HUES48 (cell line): ENCODE data around the gene IL10RB.
"Not testable (repeated sequence)": the region's sequence is repeated elsewhere in the genome, so short reads cannot be mapped to it uniquely, and the experiment has no call there.

Experiments used
- H3K27ac ChIP-seq: one replicate; pipeline ENCODE4 v1.7.0; 2013; ENCODE audit warnings: low read depth, low read length, inconsistent platforms
- H3K27me3 ChIP-seq: 2 replicates; pipeline ENCODE4 v1.6.1; 2013; ENCODE audit warnings: mild to moderate bottlenecking, low read length; ENCODE audit not compliant: control insufficient read depth, insufficient read depth
- H3K36me3 ChIP-seq: 2 replicates; pipeline ENCODE4 v1.6.1; 2013; ENCODE audit warnings: low read length; ENCODE audit not compliant: control insufficient read depth, insufficient read depth
- H3K4me1 ChIP-seq: 2 replicates; pipeline ENCODE4 v1.6.1; 2013; ENCODE audit warnings: mild to moderate bottlenecking, low read length; ENCODE audit not compliant: control insufficient read depth, insufficient read depth
- H3K4me3 ChIP-seq: 2 replicates; pipeline ENCODE4 v1.5.1; 2013; ENCODE audit warnings: mild to moderate bottlenecking, low read depth, low read length
- H3K9ac ChIP-seq: 2 replicates; pipeline ENCODE4 v1.6.1; 2013; ENCODE audit warnings: mild to moderate bottlenecking, low read depth, low read length, moderate library complexity
- H3K9me3 ChIP-seq: 2 replicates; pipeline ENCODE4 v1.6.1; 2013; ENCODE audit warnings: low read length; ENCODE audit not compliant: control insufficient read depth, insufficient read depth

The IL10RB gene

GRCh38 chr21:33266050-33266788 lies at the start of gene IL10RB:
Gene IL10RB, plus strand, starts transcription at chr21:33266367. Its CDS starts 99 bp downstream, at chr21:33266466.
- H3K4me3 ChIP-seq: peak within 1 kb of the TSS; percentile 68
- no peaks in the 10 kb centered on the region for H3K36me3 ChIP-seq
- H3K9ac ChIP-seq: 0 out of 2 replicates have a peak within 1 kb of the TSS, but pooled peaks have one; percentile 49
- H3K4me1 ChIP-seq: peaks cover 5% of the 10 kb centered on the region; the same call in 1 of the 2 replicates
- H3K27me3 ChIP-seq: peaks cover 11% of the 10 kb centered on the region
- peak within 1 kb of the TSS; percentile 35 for H3K27ac ChIP-seq
- H3K9me3 ChIP-seq: no peaks in the 10 kb centered on the region

- H3K4me1 ChIP-seq: 0 out of 2 replicates have a peak, but pooled peaks cover 6% of the 10 kb centered on the region
- no peak overlapping the region for H3K4me3 ChIP-seq
- no peak overlapping the region for H3K27ac ChIP-seq
- H3K9me3 ChIP-seq: no peaks in the 10 kb centered on the region
- H3K27me3 ChIP-seq: no peaks in the 10 kb centered on the region
- H3K9ac ChIP-seq: no peak overlapping the region
- H3K36me3 ChIP-seq: no peaks in the 10 kb centered on the region
Observed at GRCh38 chr21:33217138-33217520, 49.0 kb upstream of the IL10RB start.

GRCh38 chr21:33219300-33219699 lies 46.9 kb upstream of the IL10RB start:
- Histone ChIP-seq H3K27me3 (no peaks in the 10 kb centered on the region), H3K9me3 (no peaks in the 10 kb centered on the region), H3K27ac (no peak overlapping the region), H3K4me1 (0 out of 2 replicates have a peak, but pooled peaks cover 6% of the 10 kb centered on the region), H3K9ac (no peak overlapping the region), H3K4me3 (no peak overlapping the region), H3K36me3 (no peaks in the 10 kb centered on the region)

- Histone ChIP-seq H3K9me3 (no peaks in the 10 kb centered on the region), H3K27me3 (no peaks in the 10 kb centered on the region), H3K4me3 (no peak overlapping the region), H3K27ac (no peak overlapping the region), H3K4me1 (0 out of 2 replicates have a peak, but pooled peaks cover 6% of the 10 kb centered on the region), H3K9ac (no peak overlapping the region), H3K36me3 (no peaks in the 10 kb centered on the region)
Observed at GRCh38 chr21:33219954-33220353, 46.2 kb upstream of the IL10RB start.

GRCh38 chr21:33225376-33225775 lies 40.8 kb upstream of the IL10RB start:
- H3K36me3 ChIP-seq, H3K4me3 ChIP-seq, H3K4me1 ChIP-seq, H3K9me3 ChIP-seq, H3K27me3 ChIP-seq, H3K27ac ChIP-seq, H3K9ac ChIP-seq: not testable (repeated sequence)

GRCh38 chr21:33228455-33228854 lies 37.7 kb upstream of the IL10RB start:
- H3K36me3 ChIP-seq: no peaks in the 10 kb centered on the region
- H3K27ac ChIP-seq: no peak overlapping the region
- H3K27me3 ChIP-seq: peaks cover 12% of the 10 kb centered on the region; the same call in 1 of the 2 replicates
- no peak overlapping the region for H3K4me3 ChIP-seq
- peaks cover 16% of the 10 kb centered on the region for H3K4me1 ChIP-seq
- no peaks in the 10 kb centered on the region for H3K9me3 ChIP-seq
- no peak overlapping the region for H3K9ac ChIP-seq

GRCh38 chr21:33229099-33229783 lies 36.9 kb upstream of the IL10RB start:
- H3K4me3 ChIP-seq: peak overlapping the region; percentile 56
- H3K36me3 ChIP-seq: no peaks in the 10 kb centered on the region
- peaks cover 16% of the 10 kb centered on the region for H3K4me1 ChIP-seq
- H3K27me3 ChIP-seq: peaks cover 12% of the 10 kb centered on the region; the same call in 1 of the 2 replicates
- no peaks in the 10 kb centered on the region for H3K9me3 ChIP-seq
- H3K27ac ChIP-seq: no peak overlapping the region
- H3K9ac ChIP-seq: no peak overlapping the region

DNA sequence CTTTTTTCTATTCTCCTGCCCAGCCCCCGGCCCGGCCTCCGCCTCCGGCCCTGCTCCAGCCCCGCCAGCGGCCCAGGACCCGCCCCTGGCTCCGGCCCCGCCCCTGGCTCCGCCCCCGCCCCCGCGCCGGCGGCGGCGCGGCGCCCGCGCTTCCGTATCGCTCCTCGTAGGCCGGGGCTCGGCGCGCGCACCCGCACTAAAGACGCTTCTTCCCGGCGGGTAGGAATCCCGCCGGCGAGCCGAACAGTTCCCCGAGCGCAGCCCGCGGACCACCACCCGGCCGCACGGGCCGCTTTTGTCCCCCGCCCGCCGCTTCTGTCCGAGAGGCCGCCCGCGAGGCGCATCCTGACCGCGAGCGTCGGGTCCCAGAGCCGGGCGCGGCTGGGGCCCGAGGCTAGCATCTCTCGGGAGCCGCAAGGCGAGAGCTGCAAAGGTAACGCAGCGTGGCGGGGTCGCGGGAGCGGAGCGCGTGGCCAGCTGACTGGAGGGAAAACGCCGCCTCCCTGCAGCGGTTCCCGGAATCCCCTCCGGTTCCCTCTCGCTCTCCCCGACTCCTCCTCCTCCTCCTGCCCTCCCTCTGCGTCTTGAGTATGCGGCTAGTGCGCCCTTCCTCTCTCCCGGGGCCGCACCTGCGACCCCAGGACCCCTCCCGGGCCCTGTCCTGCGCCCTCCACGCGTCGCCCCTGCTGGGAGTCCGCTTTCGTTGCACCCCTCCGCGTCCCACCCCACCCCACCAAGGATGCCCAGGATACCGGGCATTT lies 36.2 kb upstream of the IL10RB start, which contains the start of gene IFNAR2:
Gene IFNAR2 (plus strand): TSS at position 155 of the 761 bp plus-strand sequence. CDS start 11,985 bp downstream, outside the sequence.
- Histone ChIP-seq H3K27me3 (peaks cover 12% of the 10 kb centered on the region; the same call in 1 of the 2 replicates), H3K27ac (peak within 1 kb of the TSS; percentile 85), H3K4me1 (peaks cover 16% of the 10 kb centered on the region), H3K9me3 (no peaks in the 10 kb centered on the region), H3K36me3 (no peaks in the 10 kb centered on the region), H3K9ac (peak within 1 kb of the TSS; percentile 72), H3K4me3 (peak within 1 kb of the TSS; percentile 89)

DNA sequence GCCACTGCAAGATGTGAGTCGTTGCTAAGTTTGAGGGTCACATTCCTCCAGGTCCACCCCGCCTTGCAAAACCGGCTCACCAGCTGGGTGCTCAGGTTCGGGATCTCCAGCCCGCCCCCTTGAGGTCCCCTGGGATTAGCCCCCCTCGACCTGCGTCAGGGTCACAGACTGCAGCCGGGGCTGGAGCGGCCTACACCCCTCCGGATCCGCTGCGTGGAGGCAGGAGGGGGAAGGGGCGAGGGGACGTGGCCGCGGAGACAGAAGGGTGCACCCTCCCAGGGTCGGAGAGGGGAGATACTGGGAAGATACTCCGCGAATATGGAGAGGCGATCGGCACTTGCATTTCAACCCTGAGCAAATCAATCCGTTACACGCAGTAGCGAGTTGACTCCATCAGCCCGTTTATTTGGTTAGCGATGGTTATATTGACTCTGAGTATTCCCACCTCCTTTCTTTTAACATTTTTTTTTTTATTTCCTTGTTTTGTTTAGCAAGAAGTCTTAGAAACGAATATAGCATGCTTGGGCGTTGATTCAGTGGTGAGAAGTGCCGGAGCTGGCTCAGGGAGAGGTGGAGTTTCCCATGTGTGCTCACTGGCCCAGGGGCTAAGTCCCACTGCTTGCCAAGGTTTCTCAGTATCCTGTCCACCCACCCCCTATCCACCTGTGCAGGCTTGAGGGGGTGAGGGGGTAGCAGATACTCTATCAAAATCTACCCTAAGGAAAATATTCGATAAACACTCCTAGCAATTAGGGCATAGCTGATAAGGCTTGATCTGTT lies 35.4 kb upstream of the IL10RB start:
- H3K4me3 ChIP-seq: peak overlapping the region; percentile 89
- no peaks in the 10 kb centered on the region for H3K9me3 ChIP-seq
- peaks cover 12% of the 10 kb centered on the region; the same call in 1 of the 2 replicates for H3K27me3 ChIP-seq
- H3K4me1 ChIP-seq: peaks cover 16% of the 10 kb centered on the region
- peak overlapping the region; percentile 85 for H3K27ac ChIP-seq
- H3K9ac ChIP-seq: peak overlapping the region; percentile 72; the same call in 1 of the 2 replicates
- H3K36me3 ChIP-seq: no peaks in the 10 kb centered on the region

GRCh38 chr21:33231526-33231925 lies 34.6 kb upstream of the IL10RB start:
- H3K36me3 ChIP-seq: no peaks in the 10 kb centered on the region
- H3K4me3 ChIP-seq: no peak overlapping the region
- no peak overlapping the region for H3K9ac ChIP-seq
- H3K27ac ChIP-seq: no peak overlapping the region
- H3K4me1 ChIP-seq: peaks cover 16% of the 10 kb centered on the region
- peaks cover 12% of the 10 kb centered on the region; the same call in 1 of the 2 replicates for H3K27me3 ChIP-seq
- H3K9me3 ChIP-seq: no peaks in the 10 kb centered on the region; the same call in 1 of the 2 replicates
